Epidermal melanocyte (primary cell): Measurements from ENCODE around the gene FAM174C.
A peak's percentile ranks its signal among the peaks of the same experiment; 100 is the strongest.

Experiments used
- DNase-seq: peaks from one replicate; pipeline ENCODE4 v3.0.0; 2011; ENCODE audit warnings: low spot score; ENCODE audit not compliant: insufficient read length

FAM174C gene

DNA sequence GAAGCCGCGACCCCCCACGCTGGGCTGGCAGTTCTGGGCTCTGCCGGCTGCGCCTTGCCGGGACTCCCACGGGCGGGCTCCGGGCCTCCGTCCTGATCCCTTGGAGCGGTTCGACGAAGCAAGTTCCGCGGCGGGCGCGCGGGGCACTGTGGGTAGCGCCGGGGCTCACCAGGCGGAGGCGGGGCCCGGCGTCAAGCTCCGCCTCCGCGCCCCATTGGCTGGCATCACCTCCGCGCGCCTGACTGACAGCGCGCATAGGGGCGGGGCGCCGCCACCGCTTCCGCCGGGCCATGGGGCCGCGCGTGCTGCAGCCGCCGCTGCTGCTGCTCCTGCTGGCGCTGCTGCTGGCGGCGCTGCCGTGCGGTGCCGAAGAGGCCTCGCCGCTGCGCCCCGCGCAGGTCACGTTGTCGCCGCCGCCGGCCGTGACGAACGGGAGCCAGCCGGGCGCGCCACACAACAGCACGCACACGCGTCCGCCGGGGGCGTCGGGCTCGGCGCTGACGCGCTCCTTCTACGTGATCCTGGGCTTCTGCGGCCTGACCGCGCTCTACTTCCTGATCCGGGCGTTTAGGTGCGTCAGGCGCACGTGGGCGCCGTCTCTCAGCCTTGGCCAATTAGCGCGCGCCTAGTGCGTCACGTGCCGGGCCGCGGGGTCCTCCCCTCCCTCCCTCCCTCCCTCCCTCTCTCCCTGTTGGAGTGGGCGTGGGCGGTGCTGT, at the start of gene FAM174C:
FAM174C (plus strand) TSS at position 271 of the 716 bp plus-strand sequence; CDS start at position 291, 20 bp downstream.
- peak; percentile 99 for DNase-seq

DNA sequence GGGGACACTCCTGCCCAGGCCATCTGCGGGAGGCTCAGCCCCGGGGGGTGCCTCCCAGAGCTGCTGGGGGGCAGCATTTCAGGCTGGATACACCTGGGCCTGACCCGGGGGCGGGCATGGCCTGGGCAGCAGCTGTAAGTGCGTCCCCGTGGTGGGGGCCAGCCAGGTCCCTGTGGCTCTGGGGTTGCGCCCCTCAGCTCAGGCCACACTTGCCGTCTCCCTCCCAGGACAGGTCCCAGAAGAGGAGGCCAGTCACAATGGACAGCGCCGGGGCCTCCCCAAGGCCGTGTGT, 49.2 kb upstream of the FAM174C start:
- no peak for DNase-seq

DNA sequence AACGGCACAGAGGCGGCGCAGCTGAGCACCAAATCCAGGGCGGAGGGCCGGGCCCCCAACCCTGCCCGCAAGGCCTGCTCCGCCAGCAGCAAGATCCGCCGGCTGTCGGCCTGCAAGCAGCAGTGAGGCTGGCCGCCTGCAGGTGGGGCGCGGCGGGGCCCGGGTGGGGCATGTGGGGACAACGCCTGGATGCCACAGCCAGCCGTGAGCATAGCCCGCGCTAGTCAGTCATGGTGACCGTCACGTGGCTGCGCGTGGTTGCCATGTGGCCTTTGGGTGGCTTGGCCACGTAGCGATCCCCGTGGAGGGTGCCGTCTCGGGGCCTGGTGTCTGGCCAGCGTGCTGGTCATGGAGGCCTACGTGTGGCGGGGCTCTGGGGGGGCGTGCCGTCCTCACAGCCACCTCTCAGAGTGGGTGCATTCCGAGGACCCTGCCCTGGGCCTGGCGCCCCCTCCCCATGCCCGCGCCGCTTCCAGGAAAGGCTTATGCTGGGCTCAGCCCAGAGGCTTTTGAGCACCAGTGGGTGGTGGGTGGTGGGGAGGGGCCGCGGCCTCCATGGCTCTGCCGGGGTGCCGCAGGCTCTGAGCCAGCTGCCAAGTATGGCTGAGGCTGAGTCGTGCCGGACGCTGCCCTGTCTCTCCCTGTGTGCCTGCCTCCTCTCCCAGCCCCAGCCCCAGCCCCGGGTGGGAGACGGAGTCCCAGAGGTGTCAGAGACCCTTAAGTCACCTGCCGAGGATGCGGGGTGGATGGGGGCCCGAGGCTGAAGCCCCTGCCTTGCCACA, 48.6 kb upstream of the FAM174C start:
- no peak for DNase-seq

GRCh38 chr19:1227304-1228054, 47.9 kb upstream of the FAM174C start:
- DNase-seq = no peak

DNA sequence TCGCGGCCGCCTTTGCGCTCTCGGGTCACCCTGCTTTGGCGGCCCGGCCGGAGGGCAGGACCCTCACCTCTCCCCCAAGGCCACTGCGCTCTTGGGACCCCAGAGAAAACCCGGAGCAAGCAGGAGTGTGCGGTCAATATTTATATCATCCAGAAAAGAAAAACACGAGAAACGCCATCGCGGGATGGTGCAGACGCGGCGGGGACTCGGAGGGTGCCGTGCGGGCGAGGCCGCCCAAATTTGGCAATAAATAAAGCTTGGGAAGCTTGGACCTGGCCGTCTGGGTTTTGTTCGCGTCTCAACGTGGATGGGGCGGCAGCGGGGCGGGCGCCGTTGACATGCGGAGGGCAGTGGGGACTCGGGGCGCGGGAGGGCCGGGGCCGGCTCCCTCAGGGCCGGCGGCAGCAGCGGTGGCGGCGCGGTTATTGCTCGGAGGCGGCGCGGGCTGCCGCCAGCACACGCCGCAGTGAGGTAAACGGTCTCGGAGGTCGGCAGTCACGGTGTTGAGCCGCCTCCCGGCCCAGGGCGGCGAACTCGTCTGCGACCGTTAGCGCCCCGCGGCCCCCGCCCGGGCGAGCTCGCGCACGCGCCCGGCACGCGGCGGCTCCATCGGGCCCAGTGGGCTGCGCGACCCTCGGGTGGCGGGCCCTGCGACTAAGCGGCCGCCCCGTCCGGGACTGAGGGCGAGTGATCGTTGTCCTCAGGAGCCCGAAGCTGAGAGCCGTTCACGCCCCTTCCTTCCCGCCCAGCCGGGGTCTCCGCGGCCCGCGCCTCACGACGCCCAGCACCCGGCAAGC, 47.0 kb upstream of the FAM174C start:
- no peak for DNase-seq

DNA sequence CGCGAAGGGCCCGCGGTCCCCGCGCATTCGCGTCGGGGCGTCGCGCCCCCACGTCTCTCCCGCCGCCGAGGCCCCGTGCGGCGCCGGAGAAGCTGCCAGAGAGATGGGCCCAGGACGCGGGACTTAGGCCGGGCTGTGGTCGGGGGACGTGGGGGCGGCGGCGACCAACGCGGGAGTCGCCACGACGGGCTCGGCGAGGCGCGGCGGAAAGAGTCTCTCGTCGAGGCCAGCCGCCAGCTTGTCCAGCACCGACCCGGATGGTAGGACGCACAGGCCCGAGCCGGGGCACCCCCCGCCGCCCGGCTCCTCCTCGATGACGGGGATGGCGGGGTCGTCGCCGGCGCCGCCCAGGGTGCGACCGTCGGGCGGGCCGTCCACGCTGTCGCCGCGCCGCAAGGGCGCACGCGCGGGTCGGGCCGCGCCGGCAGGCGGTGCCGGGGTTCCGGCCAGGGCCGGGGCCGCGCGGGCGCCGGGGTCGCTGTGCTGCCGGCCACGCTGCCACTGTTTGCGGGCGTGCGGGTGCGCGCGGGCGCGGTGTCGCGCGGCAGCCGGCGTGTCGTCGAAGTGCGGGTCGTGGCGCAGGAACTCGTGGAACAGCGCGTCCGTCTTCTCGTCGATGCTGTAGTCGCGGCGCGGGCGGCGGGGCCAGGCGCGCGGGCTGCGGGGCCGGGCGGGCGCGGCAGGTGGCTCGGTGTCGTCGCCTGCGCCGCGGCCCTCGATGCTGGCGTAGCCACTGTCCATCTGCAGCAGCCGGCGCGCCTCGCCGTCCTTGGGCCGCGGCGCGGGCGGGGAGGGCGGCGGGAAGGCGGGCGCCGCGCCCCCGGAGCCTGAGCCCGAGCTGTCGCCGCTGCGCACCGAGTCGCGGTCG, 46.0 kb upstream of the FAM174C start:
- no peak for DNase-seq

- no peak for DNase-seq
Observed at GRCh38 chr19:1229924-1230782, 45.2 kb upstream of the FAM174C start.

GRCh38 chr19:1230783-1231489, 44.4 kb upstream of the FAM174C start:
- DNase-seq = no peak

DNA sequence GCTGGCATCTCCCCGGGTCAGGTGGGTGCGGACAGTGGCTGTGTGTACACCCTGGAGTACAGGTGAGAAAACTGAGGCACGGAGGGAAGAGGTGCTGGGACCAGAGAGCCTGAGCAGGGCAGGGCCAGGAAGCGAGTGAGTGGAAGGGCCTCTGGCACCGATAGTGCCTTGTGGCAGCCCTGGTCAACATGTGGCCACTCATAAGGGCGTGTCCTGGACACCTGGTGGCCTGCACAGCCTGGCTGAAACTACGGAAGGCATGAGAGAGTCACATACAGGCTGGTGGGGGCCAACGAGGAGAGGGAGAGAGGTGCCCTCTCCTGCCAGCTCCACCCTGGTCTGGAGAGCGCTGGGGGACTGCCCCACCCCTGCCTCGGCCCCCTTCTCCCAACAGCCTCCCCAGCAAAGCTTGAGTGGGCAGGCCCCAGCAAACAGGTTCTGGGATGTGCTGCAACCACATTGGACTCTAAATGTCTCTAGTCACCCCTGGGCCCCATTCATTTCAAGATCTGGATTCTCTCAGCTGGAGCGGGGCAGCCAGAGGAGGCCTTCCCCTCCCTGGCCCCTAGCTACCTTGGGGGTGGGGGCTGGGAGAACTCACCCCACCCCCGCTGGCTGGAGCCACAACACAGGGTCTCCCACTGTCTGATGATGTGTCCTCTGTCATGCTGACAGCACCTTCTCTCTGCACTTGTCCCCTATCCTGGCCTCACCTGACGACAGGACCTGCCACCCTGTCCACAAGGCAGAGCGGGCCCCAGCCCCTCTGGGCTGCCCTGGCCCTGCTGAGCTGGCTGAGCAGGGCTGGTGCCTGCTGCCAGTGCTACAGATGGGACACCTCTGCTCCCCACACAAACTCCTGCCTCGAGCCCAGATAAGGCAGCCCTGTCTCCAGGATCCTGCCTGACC, 43.3 kb upstream of the FAM174C start:
- no peak for DNase-seq

- no peak for DNase-seq
Observed at GRCh38 chr19:1232652-1233072, 42.7 kb upstream of the FAM174C start.

DNA sequence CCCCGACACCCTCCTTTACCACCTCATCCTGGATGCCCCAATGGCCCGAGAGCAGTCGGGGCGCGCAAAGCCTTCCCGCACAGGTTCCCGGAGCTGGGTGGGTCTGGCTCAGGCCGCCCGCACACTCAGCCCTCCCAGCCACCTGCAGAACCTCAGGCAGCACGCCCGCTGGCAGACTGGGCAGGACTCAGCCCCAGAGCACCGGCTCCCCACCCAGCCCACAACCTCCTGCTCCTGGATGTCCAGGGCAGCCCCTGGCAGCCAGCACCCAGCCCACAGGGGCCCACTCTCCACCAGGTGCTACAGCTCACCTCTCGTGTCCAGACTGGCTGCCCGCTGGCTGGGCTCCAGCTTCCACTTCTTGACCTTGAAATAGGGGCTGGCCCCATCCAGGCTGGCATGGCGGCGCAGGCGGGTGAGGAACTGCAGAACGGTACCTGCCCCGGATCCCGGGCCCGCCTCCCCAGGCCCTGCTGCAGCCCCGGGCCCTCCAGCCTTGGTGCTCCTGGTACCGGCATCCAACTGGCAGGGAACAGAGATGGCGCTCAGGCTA, 42.1 kb upstream of the FAM174C start:
- DNase-seq = no peak

DNA sequence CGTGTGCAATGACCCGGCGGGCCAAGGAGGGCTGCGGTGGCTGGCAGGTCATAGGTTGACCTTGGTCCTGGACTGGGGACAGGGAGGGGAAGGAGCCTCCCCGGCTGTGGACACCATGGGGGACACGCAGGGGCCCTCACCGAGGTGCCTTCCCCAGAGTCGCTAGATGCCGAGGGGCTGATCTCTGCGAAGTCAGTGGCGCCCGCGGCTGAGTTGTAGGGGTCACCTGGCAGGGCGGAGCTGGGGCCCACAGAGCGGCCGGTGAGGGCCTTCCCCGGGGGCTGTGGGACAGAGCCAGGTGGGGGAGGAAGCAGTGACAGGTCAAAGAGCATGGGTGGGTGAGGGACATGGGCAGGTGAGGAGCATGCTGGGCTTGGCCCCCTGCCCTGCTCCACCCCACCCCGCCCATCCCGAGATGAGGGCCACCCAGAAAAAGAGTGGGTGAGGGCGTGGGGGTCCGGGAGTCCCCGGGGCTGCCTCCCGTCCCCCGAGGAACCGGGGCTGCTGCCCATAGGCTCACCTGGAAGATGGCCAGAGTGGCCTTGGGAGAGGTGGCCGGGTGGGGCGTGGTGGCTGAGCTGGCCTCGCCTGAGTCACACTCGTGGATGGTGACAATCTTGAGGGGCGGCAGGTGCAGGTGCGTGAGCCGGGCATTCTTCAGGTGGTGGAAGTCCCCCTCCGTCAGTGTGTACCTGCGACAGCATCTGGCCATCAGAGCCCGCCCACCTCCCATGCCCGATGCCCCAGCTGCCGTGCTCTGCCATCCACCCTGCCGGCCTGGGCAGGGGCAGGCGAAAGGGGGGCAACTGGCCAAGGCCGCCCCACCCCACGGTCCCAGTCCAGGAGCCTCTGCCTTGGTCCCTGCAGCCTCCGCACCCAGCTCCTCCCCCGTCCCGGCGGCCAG, 41.0 kb upstream of the FAM174C start:
- DNase-seq = no peak

GRCh38 chr19:1234955-1235380, 40.4 kb upstream of the FAM174C start:
- no peak for DNase-seq

- DNase-seq = no peak
Observed at GRCh38 chr19:1235625-1236538, 39.4 kb upstream of the FAM174C start.

- no peak for DNase-seq
Observed at GRCh38 chr19:1236576-1236975, 38.8 kb upstream of the FAM174C start.
